AG10803 (cell line): Measurements from ENCODE around the gene CANT1.

Experiments
- DNase-seq: peaks from one replicate; pipeline ENCODE4 v3.0.0; 2010; ENCODE audit warnings: low read depth
- H3K4me3 ChIP-seq: 2 replicates; pipeline ENCODE4 v1.5.1; 2011; ENCODE audit warnings: mild to moderate bottlenecking, low read length, control low read depth
- TF ChIP-seq, protein P1 (sequence below): conservative IDR thresholded peaks from 2 replicates; pipeline ENCODE4 v1.5.1; 2011; ENCODE audit warnings: mild to moderate bottlenecking, low read length, control low read depth, inconsistent platforms

The CANT1 gene

DNA sequence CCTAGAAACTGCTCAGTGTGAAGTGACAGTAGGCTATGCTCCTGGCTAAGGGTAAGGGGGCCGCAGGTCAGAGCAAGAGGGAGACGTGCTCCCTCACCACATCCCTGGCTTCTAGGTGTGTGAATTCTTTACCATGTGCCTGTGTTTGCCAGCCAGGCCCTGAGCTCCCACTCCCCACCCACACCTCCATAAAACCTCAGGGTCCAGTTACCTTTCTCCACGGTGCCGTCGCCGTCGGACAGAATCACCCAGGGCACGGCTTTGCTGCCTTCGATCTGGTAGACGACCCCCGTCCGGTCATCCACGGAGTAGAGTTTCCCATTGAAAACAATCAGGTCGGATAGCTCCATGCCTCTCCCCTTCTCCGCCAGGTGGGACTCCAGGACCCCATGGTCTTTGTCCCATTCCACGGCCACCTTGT is 12.8 kb downstream of the CANT1 start:
- no peak for DNase-seq
- H3K4me3 ChIP-seq = no peak overlapping the region
- TF ChIP-seq, protein P1, sequence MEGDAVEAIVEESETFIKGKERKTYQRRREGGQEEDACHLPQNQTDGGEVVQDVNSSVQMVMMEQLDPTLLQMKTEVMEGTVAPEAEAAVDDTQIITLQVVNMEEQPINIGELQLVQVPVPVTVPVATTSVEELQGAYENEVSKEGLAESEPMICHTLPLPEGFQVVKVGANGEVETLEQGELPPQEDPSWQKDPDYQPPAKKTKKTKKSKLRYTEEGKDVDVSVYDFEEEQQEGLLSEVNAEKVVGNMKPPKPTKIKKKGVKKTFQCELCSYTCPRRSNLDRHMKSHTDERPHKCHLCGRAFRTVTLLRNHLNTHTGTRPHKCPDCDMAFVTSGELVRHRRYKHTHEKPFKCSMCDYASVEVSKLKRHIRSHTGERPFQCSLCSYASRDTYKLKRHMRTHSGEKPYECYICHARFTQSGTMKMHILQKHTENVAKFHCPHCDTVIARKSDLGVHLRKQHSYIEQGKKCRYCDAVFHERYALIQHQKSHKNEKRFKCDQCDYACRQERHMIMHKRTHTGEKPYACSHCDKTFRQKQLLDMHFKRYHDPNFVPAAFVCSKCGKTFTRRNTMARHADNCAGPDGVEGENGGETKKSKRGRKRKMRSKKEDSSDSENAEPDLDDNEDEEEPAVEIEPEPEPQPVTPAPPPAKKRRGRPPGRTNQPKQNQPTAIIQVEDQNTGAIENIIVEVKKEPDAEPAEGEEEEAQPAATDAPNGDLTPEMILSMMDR = no peak

- TF ChIP-seq, protein P1 = no peak
- H3K4me3 ChIP-seq = no peak overlapping the region
- no peak for DNase-seq
These were observed 13.7 kb downstream of the CANT1 start for GRCh38 chr17:78995761-78996451.

DNA sequence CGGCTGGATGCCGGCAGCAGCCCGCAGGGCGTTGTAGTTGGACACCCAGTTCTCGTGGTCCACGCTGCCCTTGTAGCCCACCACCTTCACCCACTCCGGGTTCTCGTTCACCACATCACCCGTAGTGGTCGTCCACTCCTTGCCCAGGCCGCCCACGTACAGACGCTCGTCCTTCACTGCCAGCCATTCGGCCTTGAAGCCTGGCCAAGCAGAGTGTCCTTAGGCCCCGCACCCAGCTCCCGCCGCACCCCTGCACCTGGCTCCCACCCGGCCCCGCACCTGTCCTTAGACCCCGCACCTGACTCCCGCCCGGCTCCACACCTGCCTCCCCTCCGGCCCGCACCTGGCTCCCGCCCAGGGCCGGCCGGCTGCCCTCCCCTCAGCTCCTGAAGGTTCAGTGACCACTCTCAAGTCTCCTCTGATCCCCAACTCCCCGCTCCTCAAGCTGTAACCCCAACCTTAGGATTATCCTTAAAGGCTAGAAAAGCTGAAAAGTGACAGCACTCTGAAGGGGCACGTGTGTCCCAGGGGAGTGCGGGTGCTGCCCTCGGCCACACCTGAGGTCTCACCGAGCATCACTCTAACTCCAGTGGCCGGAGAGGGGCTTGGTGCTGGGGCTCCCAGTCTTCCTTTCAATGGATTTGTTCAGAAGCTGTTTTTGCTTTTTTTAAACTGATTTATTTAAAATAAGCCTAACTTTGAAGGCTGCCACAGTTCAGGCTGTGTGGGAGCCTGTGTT is 14.4 kb downstream of the CANT1 start:
- H3K4me3 ChIP-seq = no peak overlapping the region
- TF ChIP-seq, protein P1 = no peak
- no peak for DNase-seq

GRCh38 chr17:78993981-78994671 is 15.4 kb downstream of the CANT1 start:
- TF ChIP-seq, protein P1 = no peak
- DNase-seq = no peak

DNA sequence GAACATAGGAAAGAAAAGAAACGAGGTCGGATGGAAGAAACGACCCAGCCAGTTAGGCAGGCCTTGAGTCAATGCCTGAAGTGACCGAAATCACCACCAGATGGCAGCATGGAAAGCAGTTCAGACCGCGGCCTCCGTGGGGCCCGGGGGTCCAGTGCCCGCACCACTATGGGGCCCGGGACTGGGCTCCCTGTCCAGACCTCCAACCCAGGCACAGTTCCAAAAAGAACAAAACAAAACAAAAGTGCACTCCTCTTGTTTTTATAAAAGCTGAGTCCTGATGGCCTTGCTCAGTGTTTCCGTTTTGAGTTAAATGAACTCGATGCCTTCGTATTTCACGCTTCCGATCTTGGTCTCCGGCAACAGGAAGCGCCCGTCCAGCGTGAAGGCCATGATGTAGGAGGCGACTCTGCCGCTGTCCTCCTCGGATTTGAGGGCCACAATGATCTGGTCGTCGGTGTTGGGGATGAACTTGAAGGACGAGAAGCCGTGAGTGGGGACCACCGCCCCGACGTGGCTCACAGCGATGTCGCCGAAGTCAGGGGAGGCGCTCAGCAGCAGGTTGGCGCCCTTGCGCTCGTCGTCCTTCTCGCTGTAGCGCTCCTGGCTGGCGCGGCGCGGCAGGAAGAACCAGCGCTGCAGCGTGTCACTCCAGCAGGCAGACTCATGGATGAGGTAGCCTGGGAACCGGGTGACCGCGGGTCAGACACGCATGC is 16.2 kb downstream of the CANT1 start:
- TF ChIP-seq, protein P1 = peak; percentile 70

More at GRCh38 chr17:78993981-78994671, 15.4 kb downstream of the CANT1 start:
- H3K4me3 ChIP-seq = no peak overlapping the region

GRCh38 chr17:78992542-78993212 is 16.9 kb downstream of the CANT1 start:
- TF ChIP-seq, protein P1 = no peak
- DNase-seq = no peak
- no peak overlapping the region for H3K4me3 ChIP-seq

More for the DNA sequence above, 16.2 kb downstream of the CANT1 start:
- DNase-seq = peak; percentile 29
- H3K4me3 ChIP-seq = no peak overlapping the region
